Measurements from ENCODE around the gene MSLN.

MSLN gene

DNA sequence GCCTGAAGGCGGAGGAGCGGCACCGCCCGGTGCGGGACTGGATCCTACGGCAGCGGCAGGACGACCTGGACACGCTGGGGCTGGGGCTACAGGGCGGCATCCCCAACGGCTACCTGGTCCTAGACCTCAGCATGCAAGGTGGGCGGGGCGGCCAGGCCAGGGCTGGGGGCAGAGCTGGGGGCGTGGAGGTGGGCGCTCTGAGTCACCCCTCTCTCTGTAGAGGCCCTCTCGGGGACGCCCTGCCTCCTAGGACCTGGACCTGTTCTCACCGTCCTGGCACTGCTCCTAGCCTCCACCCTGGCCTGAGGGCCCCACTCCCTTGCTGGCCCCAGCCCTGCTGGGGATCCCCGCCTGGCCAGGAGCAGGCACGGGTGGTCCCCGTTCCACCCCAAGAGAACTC, 7.9 kb downstream of the MSLN start:
- H4K20me1 ChIP-seq (ENCODE audit: insufficient read depth, low read length) = no peaks in the 10 kb centered on the region; the same call in none of the 2 replicates
- no peak overlapping the region for H2AFZ ChIP-seq (ENCODE audit: low read depth, low read length)
- no peak overlapping the region for H3K9ac ChIP-seq (ENCODE audit: low read depth, low read length)
- H3K27me3 ChIP-seq (ENCODE audit: insufficient read depth, low read length, poor library complexity) = no peaks in the 10 kb centered on the region
- no peak for ATAC-seq (ENCODE audit: insufficient read depth, low read depth)
- no peaks in the 10 kb centered on the region for H3K4me1 ChIP-seq (ENCODE audit: insufficient read depth, low read length)
- no peak for DNase-seq
- no peaks in the 10 kb centered on the region for H3K36me3 ChIP-seq (ENCODE audit: insufficient read depth, low read length)
- H3K4me2 ChIP-seq (ENCODE audit: insufficient read depth, low read length) = no peak overlapping the region
- no peak overlapping the region for H3K27ac ChIP-seq (ENCODE audit: low read length)
- no peak for TF ChIP-seq EZH2 (IDR thresholded peaks at IDR 0.05; ENCODE audit: borderline replicate concordance, low read depth, low read length, severe bottlenecking)
- TF ChIP-seq, protein P1, sequence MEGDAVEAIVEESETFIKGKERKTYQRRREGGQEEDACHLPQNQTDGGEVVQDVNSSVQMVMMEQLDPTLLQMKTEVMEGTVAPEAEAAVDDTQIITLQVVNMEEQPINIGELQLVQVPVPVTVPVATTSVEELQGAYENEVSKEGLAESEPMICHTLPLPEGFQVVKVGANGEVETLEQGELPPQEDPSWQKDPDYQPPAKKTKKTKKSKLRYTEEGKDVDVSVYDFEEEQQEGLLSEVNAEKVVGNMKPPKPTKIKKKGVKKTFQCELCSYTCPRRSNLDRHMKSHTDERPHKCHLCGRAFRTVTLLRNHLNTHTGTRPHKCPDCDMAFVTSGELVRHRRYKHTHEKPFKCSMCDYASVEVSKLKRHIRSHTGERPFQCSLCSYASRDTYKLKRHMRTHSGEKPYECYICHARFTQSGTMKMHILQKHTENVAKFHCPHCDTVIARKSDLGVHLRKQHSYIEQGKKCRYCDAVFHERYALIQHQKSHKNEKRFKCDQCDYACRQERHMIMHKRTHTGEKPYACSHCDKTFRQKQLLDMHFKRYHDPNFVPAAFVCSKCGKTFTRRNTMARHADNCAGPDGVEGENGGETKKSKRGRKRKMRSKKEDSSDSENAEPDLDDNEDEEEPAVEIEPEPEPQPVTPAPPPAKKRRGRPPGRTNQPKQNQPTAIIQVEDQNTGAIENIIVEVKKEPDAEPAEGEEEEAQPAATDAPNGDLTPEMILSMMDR (IDR thresholded peaks at IDR 0.05; ENCODE audit: borderline replicate concordance, extremely low read depth, low read length, poor library complexity, severe bottlenecking) = no peak
- H3K79me2 ChIP-seq (ENCODE audit: insufficient read depth, low read length) = no peaks in the 10 kb centered on the region
- H3K4me3 ChIP-seq (ENCODE audit: low read depth in 1 of 2, low read length in 2 of 2) = no peak overlapping the region
- no peaks in the 10 kb centered on the region for H3K9me3 ChIP-seq (ENCODE audit: insufficient read depth, low read length, severe bottlenecking)

DNA sequence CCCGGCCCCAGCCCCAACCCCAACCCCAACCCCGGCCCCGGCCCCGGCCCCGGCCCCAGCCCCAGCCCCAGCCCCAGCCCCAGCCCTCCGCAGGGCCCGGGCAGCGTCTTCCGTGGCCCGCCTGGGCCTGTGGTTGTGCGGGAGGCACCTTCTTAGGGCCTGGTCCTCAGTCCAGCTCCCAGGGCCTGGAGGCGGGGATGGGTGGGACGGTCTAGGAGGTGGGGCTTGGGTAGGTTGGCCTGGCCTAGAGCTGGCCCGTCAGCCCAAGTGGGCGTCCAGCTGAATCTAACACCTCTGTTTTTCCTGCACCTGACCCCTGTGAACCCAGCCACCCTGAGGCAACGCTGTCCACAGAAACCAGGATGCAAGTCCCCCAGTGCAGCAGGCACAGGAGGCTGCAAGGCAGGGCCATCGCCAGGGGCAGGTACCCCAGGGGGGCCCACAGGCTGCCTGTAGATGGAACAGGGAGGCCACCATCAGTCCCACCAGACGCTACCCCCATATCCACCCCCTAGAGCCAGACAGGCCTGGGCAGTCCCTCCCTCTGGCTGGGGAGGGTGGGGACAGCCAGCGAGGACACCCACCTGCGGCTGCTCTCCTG, 8.8 kb downstream of the MSLN start:
- no peaks in the 10 kb centered on the region for H3K9me3 ChIP-seq (ENCODE audit: insufficient read depth, low read length, severe bottlenecking)
- TF ChIP-seq EZH2 (IDR thresholded peaks at IDR 0.05; ENCODE audit: borderline replicate concordance, low read depth, low read length, severe bottlenecking) = no peak
- TF ChIP-seq, protein P1 (IDR thresholded peaks at IDR 0.05; ENCODE audit: borderline replicate concordance, extremely low read depth, low read length, poor library complexity, severe bottlenecking) = no peak
- ATAC-seq (ENCODE audit: insufficient read depth, low read depth) (no peak), DNase-seq (no peak)
- H3K4me1 ChIP-seq (ENCODE audit: insufficient read depth, low read length) = no peaks in the 10 kb centered on the region
- no peaks in the 10 kb centered on the region for H3K36me3 ChIP-seq (ENCODE audit: insufficient read depth, low read length)
- no peak overlapping the region for H3K4me3 ChIP-seq (ENCODE audit: low read depth in 1 of 2, low read length in 2 of 2)
- no peak overlapping the region for H3K27ac ChIP-seq (ENCODE audit: low read length)
- H3K4me2 ChIP-seq (ENCODE audit: insufficient read depth, low read length) = no peak overlapping the region
- H3K79me2 ChIP-seq (ENCODE audit: insufficient read depth, low read length) = no peaks in the 10 kb centered on the region
- H3K9ac ChIP-seq (ENCODE audit: low read depth, low read length) = no peak overlapping the region
- H3K27me3 ChIP-seq (ENCODE audit: insufficient read depth, low read length, poor library complexity) = no peaks in the 10 kb centered on the region
- H2AFZ ChIP-seq (ENCODE audit: low read depth, low read length) = no peak overlapping the region
- H4K20me1 ChIP-seq (ENCODE audit: insufficient read depth, low read length) = no peaks in the 10 kb centered on the region; the same call in none of the 2 replicates

DNA sequence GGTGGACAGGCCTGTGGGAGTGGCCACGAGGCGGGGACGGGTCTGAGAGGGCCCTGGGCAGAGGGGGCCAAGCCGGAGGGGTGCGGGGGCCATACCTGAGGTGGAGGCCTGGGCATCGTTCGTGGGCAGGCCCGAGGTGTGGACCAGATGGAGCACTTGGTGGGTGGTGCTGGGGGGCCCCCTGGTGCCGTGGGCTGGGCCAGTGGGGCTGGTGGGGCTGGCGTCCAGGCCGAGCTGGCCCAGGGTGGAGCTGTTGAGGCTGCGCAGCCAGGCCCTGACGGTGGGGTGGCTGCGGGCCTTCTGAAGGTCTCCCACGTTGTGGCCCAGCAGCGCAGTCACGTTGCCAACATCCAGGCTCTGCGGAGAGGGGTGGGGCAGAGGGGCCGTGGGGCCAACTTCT, 9.4 kb downstream of the MSLN start:
- H3K4me2 ChIP-seq (ENCODE audit: insufficient read depth, low read length) = no peak overlapping the region
- no peaks in the 10 kb centered on the region for H3K9me3 ChIP-seq (ENCODE audit: insufficient read depth, low read length, severe bottlenecking)
- H3K36me3 ChIP-seq (ENCODE audit: insufficient read depth, low read length) = no peaks in the 10 kb centered on the region
- DNase-seq = no peak
- no peak overlapping the region for H3K27ac ChIP-seq (ENCODE audit: low read length)
- no peak overlapping the region for H3K9ac ChIP-seq (ENCODE audit: low read depth, low read length)
- no peak overlapping the region for H2AFZ ChIP-seq (ENCODE audit: low read depth, low read length)
- ATAC-seq (ENCODE audit: insufficient read depth, low read depth) = no peak
- H4K20me1 ChIP-seq (ENCODE audit: insufficient read depth, low read length) = no peaks in the 10 kb centered on the region; the same call in none of the 2 replicates
- H3K4me1 ChIP-seq (ENCODE audit: insufficient read depth, low read length) = no peaks in the 10 kb centered on the region
- no peaks in the 10 kb centered on the region for H3K79me2 ChIP-seq (ENCODE audit: insufficient read depth, low read length)
- H3K4me3 ChIP-seq (ENCODE audit: low read depth in 1 of 2, low read length in 2 of 2) = no peak overlapping the region
- no peaks in the 10 kb centered on the region for H3K27me3 ChIP-seq (ENCODE audit: insufficient read depth, low read length, poor library complexity)
- TF ChIP-seq, protein P1 (IDR thresholded peaks at IDR 0.05; ENCODE audit: borderline replicate concordance, extremely low read depth, low read length, poor library complexity, severe bottlenecking) = no peak
- no peak for TF ChIP-seq EZH2 (IDR thresholded peaks at IDR 0.05; ENCODE audit: borderline replicate concordance, low read depth, low read length, severe bottlenecking)
